GM19397 (cell line): ENCODE results near the gene IPO13.

Experiments
- ATAC-seq: cut with Tn5 transposase; IDR thresholded peaks from one replicate; pipeline ENCODE4 v1.9.1; 2021; ENCODE audit warnings: mild to moderate bottlenecking, moderate library complexity; ENCODE audit not compliant: unreplicated experiment

Gene IPO13

GRCh38 chr1:44008259-44008658, 61.5 kb downstream of the IPO13 start:
- no peak for ATAC-seq

- no peak for ATAC-seq
Observed at GRCh38 chr1:44010935-44011471, 64.3 kb downstream of the IPO13 start.

GRCh38 chr1:44012404-44012803, 65.7 kb downstream of the IPO13 start:
- no peak for ATAC-seq

GRCh38 chr1:44012941-44013609, 66.3 kb downstream of the IPO13 start:
- no peak for ATAC-seq

GRCh38 chr1:44013949-44014348, 67.2 kb downstream of the IPO13 start:
- no peak for ATAC-seq

GRCh38 chr1:44014365-44015104, 67.8 kb downstream of the IPO13 start:
- no peak for ATAC-seq

GRCh38 chr1:44015206-44015605, 68.5 kb downstream of the IPO13 start:
- ATAC-seq = no peak

GRCh38 chr1:44016041-44016889, 69.5 kb downstream of the IPO13 start:
- ATAC-seq = no peak

- no peak for ATAC-seq
Observed at GRCh38 chr1:44016890-44017400, 70.2 kb downstream of the IPO13 start.
